HepG2 (cell line): Measurements from ENCODE around the gene EZH1. TPM values are rescaled to one million over a fixed set of nuclear protein-coding genes. Genes with fewer than 3 reads are reported as not detected.

Experiments
- BRD4 ChIP-seq: sonication (generic); formaldehyde crosslinking; IDR thresholded peaks from 2 replicates; pipeline ENCODE4 v1.4.0; 2020; ENCODE audit warnings: missing genetic modification reagents
- CBX5 ChIP-seq: sonication (generic); formaldehyde crosslinking; IDR thresholded peaks from 2 replicates; pipeline ENCODE4 v1.4.0; 2020; ENCODE audit warnings: missing genetic modification reagents, borderline replicate concordance
- FOXO1 ChIP-seq: sonication (generic); formaldehyde crosslinking; IDR thresholded peaks from 2 replicates; pipeline ENCODE4 v1.4.0; 2020; ENCODE audit warnings: missing genetic modification reagents
- HOXA7 ChIP-seq: sonication (generic); formaldehyde crosslinking; IDR thresholded peaks from 2 replicates; pipeline ENCODE4 v1.8.1; 2022; ENCODE audit warnings: mild to moderate bottlenecking, missing genetic modification reagents, moderate library complexity
- KMT2B ChIP-seq: IDR thresholded peaks from 2 replicates; pipeline ENCODE4 v1.6.1; 2016; ENCODE audit warnings: missing genetic modification reagents, missing compliant biosample characterization
- MBD4 ChIP-seq: IDR thresholded peaks from 2 replicates; pipeline ENCODE4 v1.6.1; 2012; ENCODE audit warnings: low read length, inconsistent platforms, borderline replicate concordance
- NCOA2 ChIP-seq: sonication (generic); formaldehyde crosslinking; IDR thresholded peaks from 2 replicates; pipeline ENCODE4 v1.8.0; 2022; ENCODE audit warnings: inconsistent platforms
- NCOA5 ChIP-seq: sonication (generic); formaldehyde crosslinking; IDR thresholded peaks from 2 replicates; pipeline ENCODE4 v1.4.0; 2020; ENCODE audit warnings: missing genetic modification reagents
- PRDM4 ChIP-seq: sonication (generic); formaldehyde crosslinking; IDR thresholded peaks from 2 replicates; pipeline ENCODE4 v1.9.0; 2021; ENCODE audit warnings: missing genetic modification reagents, borderline replicate concordance
- SAP130 ChIP-seq: IDR thresholded peaks from 2 replicates; pipeline ENCODE4 v1.6.1; 2016; ENCODE audit warnings: low read depth
- STAT6 ChIP-seq: sonication (generic); formaldehyde crosslinking; IDR thresholded peaks from 2 replicates; pipeline ENCODE4 v1.4.0; 2020; ENCODE audit warnings: missing genetic modification reagents, mild to moderate bottlenecking, borderline replicate concordance
- TAF1 ChIP-seq: sonication (generic); formaldehyde crosslinking; IDR thresholded peaks from 2 replicates; pipeline ENCODE4 v1.4.0; 2020; ENCODE audit warnings: missing genetic modification reagents
- TRIM24 ChIP-seq: sonication (generic); formaldehyde crosslinking; IDR thresholded peaks from 2 replicates; pipeline ENCODE4 v1.8.0; 2022; ENCODE audit warnings: mild to moderate bottlenecking, missing genetic modification reagents
- ZKSCAN1 ChIP-seq: fragments of 150-350 bp; IDR thresholded peaks from 2 replicates; pipeline ENCODE4 v1.6.1; 2014; ENCODE audit warnings: low read length
- ZNF121 ChIP-seq: sonication (generic); formaldehyde crosslinking; IDR thresholded peaks from 2 replicates; pipeline ENCODE4 v1.5.0; 2020; ENCODE audit warnings: mild to moderate bottlenecking, missing genetic modification reagents
- ZNF17 ChIP-seq: sonication (generic); formaldehyde crosslinking; IDR thresholded peaks from 2 replicates; pipeline ENCODE4 v1.5.0; 2020; ENCODE audit warnings: mild to moderate bottlenecking, missing genetic modification reagents
- ZNF234 ChIP-seq: sonication (generic); formaldehyde crosslinking; conservative IDR thresholded peaks from 2 replicates; pipeline ENCODE4 v1.5.1; 2020; ENCODE audit warnings: mild to moderate bottlenecking, missing genetic modification reagents
- ZNF501 ChIP-seq: sonication (generic); formaldehyde crosslinking; IDR thresholded peaks from 2 replicates; pipeline ENCODE4 v1.5.1; 2020; ENCODE audit warnings: mild to moderate bottlenecking, moderate library complexity, missing genetic modification reagents
- ZNF777 ChIP-seq: sonication (generic); formaldehyde crosslinking; IDR thresholded peaks from 2 replicates; pipeline ENCODE4 v1.4.0; 2020; ENCODE audit warnings: missing genetic modification reagents
- polyA plus RNA-seq, 8 experiments: library from polyadenylated mRNA; depleted of rRNA in 3 of 8; stranded (reverse) in 7 of 8; unstranded in 1 of 8; fragments of >200 nt; fragmentation: Illumina TruSeq in 4 of 8; extraction: Trizol in 4 of 8; gene quantifications; 2 replicates each; pipeline versions ENCODE4 v1.2.1 to v1.2.3, GENCODE V29; 2011 to 2016; ENCODE audit warnings: low read depth in 4 of 8, missing spikeins in 1 of 8, mixed read lengths in 1 of 8; ENCODE audit not compliant: insufficient read depth in 1 of 8
- total RNA-seq, 5 experiments: library from RNA; depleted of rRNA; stranded (reverse); fragments of >200 nt; fragmentation: Illumina TruSeq; extraction: Trizol; gene quantifications; 2 replicates each; pipeline ENCODE4 v1.2.3, GENCODE V29; 2016; ENCODE audit warnings: low read depth in 1 of 5
- TF ChIP-seq, protein P1 (sequence below): sonication (generic); formaldehyde crosslinking; IDR thresholded peaks from 2 replicates; pipeline ENCODE4 v1.4.0; 2020; ENCODE audit warnings: missing genetic modification reagents, borderline replicate concordance
- TF ChIP-seq, protein P2 (sequence below): IDR thresholded peaks from 2 replicates; pipeline ENCODE4 v1.6.1; 2016; ENCODE audit warnings: missing genetic modification reagents, missing compliant biosample characterization
- TF ChIP-seq, protein P3 (sequence below): sonication (generic); formaldehyde crosslinking; IDR thresholded peaks from 2 replicates; pipeline ENCODE4 v1.8.0; 2022; ENCODE audit warnings: low read depth, missing genetic modification reagents

Gene EZH1
- total and polyA plus RNA-seq, 2 of the 13 experiments (the other 11 are each of a cell fraction or from before 2014, with no cell fraction given), result 11.6 to 24.0 TPM

DNA sequence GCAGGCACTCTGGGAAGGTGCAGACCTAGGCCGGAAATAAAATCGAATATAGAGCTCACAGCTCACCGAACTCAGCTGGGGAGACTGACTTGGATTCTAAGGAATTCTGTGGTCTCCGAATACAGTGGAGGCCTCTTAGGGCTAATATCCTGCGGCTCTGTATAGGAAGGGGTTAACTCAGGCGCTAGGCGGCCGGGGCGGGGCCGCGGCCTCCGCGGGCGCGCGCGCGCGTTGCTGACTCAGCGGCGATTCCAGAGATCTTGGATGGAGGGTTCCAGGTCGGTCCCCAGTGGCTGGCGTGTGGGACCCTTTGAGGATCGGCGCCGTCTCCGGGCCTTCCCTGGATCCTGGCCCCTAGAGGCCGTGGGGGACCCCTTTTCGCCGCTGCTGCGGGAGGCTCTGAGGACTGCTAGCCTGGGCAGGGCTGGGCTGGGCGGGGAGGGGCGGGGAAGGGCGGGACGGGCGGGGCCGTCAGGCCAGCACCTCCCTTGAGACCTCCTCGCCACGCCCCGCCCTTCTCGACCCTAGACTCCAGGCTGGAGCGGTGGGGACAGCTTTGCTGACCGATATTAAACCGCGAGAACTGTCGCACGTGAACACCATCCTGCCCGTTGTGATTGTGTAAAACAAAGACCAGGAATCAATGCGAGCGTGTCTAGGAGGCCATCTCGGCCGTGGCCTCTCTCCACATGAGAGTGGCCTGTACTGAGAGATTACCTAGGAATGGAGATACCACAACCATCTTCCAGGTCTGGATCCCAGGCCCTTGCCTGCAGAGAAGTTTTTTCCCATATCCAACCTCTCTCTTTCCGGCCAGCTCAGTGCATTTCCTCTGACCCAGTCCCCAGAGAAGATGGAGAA is 66.7 kb downstream of the EZH1 start (continued):
- TF ChIP-seq ZNF501 (CRISPR knock-in tag) (peak; percentile 50), ZNF777 (CRISPR knock-in tag) (no peak), FOXO1 (CRISPR knock-in tag) (no peak; the same call in 1 of the 2 replicates), NCOA5 (CRISPR knock-in tag) (peak; percentile 20; the same call in 1 of the 2 replicates), ZNF234 (CRISPR knock-in tag) (no peak), BRD4 (CRISPR knock-in tag) (peak; percentile 93), TAF1 (CRISPR knock-in tag) (peak; percentile 77), SAP130 (CRISPR knock-in tag) (peak; percentile 94), ZNF121 (CRISPR knock-in tag) (no peak; the same call in 1 of the 2 replicates), PRDM4 (no peak), STAT6 (no peak), ZKSCAN1 (no peak), ZNF17 (CRISPR knock-in tag) (no peak), MBD4 (no peak), KMT2B (CRISPR knock-in tag) (peak; percentile 71), CBX5 (CRISPR knock-in tag) (peak; percentile 87), HOXA7 (CRISPR knock-in tag) (no peak), TRIM24 (0 out of 2 replicates have a peak, but pooled peaks have one; percentile 25), NCOA2 (CRISPR knock-in tag) (peak; percentile 70)
- TF ChIP-seq, protein P1, sequence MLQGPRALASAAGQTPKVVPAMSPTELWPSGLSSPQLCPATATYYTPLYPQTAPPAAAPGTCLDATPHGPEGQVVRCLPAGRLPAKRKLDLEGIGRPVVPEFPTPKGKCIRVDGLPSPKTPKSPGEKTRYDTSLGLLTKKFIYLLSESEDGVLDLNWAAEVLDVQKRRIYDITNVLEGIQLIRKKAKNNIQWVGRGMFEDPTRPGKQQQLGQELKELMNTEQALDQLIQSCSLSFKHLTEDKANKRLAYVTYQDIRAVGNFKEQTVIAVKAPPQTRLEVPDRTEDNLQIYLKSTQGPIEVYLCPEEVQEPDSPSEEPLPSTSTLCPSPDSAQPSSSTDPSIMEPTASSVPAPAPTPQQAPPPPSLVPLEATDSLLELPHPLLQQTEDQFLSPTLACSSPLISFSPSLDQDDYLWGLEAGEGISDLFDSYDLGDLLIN (CRISPR knock-in tag), result peak; percentile 5; the same call in 1 of the 2 replicates
- TF ChIP-seq, protein P2, sequence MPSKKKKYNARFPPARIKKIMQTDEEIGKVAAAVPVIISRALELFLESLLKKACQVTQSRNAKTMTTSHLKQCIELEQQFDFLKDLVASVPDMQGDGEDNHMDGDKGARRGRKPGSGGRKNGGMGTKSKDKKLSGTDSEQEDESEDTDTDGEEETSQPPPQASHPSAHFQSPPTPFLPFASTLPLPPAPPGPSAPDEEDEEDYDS (CRISPR knock-in tag), result peak; percentile 81
- TF ChIP-seq, protein P3, sequence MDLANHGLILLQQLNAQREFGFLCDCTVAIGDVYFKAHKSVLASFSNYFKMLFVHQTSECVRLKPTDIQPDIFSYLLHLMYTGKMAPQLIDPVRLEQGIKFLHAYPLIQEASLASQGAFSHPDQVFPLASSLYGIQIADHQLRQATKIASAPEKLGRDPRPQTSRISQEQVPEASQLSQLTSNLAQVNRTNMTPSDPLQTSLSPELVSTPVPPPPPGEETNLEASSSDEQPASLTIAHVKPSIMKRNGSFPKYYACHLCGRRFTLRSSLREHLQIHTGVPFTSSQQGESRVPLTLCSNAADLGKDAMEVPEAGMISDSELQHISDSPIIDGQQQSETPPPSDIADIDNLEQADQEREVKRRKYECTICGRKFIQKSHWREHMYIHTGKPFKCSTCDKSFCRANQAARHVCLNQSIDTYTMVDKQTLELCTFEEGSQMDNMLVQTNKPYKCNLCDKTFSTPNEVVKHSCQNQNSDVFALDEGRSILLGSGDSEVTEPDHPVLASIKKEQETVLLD (CRISPR knock-in tag), result no peak
